GM15510 (cell line): ENCODE data around the gene CCND1.

Experiments
- POLR2A ChIP-seq: IDR thresholded peaks from 3 replicates; pipeline ENCODE4 v1.6.1; 2011; ENCODE audit warnings: borderline replicate concordance; ENCODE audit not compliant: insufficient read length; ENCODE audit errors: extremely low read depth

Gene CCND1

GRCh38 chr11:69644071-69644961 lies 3.4 kb downstream of the CCND1 start:
- no peak for TF ChIP-seq POLR2A

GRCh38 chr11:69644962-69645675 lies 4.2 kb downstream of the CCND1 start:
- TF ChIP-seq POLR2A, result no peak

DNA sequence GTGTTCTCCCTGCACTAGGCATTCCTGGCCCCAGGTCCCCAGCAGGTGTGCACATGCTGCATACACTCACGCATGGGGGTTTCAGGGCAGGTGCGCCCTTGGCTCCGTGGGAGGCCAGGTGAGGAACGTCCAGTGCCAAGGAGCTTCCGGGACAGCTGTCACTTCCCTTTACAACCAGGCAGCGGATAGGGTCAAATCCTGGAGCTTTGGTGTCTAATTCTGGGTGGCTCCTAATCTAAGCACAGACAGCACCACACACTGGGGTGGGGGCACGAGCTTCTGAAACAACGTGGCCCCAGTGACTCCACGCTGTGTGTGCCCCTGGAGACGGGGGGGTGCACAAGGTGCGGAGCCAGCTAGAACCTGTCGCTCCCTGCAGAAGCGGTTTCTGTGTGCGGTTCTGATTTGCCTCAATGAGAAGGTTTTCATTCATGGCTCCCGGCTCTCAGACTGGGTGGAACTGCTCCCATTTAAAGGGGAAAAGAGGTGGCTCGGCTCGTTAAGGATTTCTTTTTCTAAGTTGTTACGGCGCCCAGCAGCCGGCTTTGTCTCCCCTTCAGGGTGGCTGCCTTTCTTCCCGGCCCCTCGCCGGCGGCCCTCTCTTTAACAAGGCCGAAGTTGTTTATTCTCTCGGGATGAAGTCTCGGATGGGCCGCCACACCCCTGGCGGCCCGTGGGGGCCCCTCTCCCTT lies 5.0 kb downstream of the CCND1 start:
- no peak for TF ChIP-seq POLR2A

- no peak for TF ChIP-seq POLR2A
Measured at GRCh38 chr11:69646493-69647389, 5.8 kb downstream of the CCND1 start.

- no peak for TF ChIP-seq POLR2A
Measured at GRCh38 chr11:69647390-69647748, 6.4 kb downstream of the CCND1 start.

DNA sequence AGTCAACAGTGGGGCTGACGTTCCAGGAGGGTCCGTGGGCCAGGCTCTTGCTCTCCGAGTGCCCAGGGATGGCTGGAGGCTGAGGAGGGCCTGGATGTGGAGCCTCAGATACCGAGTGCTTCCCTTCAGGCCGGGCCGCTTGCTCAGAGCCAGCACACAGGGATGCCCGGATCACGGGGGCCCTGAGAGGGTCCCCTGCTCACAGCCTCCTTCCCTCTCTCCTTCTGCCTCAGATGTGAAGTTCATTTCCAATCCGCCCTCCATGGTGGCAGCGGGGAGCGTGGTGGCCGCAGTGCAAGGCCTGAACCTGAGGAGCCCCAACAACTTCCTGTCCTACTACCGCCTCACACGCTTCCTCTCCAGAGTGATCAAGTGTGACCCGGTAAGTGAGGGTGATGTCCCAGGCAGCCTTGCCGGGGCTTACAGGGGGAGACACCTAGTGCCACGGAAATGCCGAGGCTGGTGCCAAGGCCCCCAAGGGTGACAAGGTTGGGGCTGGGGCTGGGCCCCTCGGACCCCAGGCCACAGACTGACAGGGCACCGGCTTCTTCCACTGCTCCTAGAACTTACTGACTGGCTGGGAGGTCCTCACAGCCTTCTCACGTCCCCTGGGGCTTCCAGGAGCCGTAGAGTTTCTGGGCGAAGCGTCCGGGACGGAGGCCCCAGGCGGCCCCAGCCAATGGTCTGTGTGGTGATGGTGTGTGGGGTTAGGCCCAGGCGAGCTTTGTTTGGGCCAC lies 7.0 kb downstream of the CCND1 start:
- TF ChIP-seq POLR2A, result no peak

- TF ChIP-seq POLR2A, result no peak
Measured at GRCh38 chr11:69648679-69649575, 8.0 kb downstream of the CCND1 start.

GRCh38 chr11:69649576-69649900 lies 8.6 kb downstream of the CCND1 start:
- TF ChIP-seq POLR2A, result no peak

DNA sequence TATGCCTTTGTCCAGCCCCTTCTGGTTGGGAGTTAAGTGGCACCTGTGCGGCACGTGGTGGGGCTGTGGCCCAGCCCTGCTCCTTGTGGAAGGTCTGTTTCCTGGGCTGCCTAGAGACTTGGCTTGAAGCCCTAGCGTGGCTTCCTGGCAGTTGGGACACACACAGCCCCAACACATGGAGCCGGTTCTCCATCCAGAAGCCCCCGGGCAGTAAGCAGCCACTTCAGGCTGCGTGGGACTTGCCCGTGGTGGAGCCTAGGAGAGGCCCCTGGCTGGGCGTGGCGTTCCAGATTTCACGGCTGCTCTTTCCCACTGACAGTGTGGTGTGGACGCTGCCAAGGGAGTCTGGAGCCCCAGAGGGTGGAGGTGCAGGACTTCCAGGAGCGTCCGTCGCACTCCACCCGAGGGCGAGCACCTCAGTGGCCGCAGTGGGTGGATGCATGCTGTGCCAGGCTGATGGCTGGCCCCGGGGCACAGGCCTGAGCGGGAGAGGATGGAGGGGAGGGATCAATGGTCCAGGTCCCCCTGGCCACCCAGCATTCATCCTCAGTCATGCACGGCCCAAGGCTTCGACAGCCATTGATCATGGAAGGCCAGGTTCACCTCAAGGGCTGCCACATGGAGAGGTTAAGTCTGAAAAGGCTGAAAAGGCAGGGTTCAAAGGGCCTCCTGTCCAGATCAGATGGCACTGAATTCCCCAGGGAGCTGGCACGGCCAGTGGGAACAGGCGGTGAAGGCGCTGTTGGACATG lies 9.3 kb downstream of the CCND1 start:
- TF ChIP-seq POLR2A, result no peak

- no peak for TF ChIP-seq POLR2A
Measured at GRCh38 chr11:69650832-69651344, 9.9 kb downstream of the CCND1 start.

DNA sequence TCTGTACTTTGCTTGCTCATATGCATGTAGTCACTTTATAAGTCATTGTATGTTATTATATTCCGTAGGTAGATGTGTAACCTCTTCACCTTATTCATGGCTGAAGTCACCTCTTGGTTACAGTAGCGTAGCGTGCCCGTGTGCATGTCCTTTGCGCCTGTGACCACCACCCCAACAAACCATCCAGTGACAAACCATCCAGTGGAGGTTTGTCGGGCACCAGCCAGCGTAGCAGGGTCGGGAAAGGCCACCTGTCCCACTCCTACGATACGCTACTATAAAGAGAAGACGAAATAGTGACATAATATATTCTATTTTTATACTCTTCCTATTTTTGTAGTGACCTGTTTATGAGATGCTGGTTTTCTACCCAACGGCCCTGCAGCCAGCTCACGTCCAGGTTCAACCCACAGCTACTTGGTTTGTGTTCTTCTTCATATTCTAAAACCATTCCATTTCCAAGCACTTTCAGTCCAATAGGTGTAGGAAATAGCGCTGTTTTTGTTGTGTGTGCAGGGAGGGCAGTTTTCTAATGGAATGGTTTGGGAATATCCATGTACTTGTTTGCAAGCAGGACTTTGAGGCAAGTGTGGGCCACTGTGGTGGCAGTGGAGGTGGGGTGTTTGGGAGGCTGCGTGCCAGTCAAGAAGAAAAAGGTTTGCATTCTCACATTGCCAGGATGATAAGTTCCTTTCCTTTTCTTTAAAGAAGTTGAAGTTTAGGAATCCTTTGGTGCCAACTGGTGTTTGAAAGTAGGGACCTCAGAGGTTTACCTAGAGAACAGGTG lies 11.1 kb downstream of the CCND1 start:
- TF ChIP-seq POLR2A, result no peak
